Loucy (cell line): Measurements from ENCODE around the gene JAGN1.
"Not testable (repeated sequence)": the region's sequence is repeated elsewhere in the genome, so short reads cannot be mapped to it uniquely, and the experiment has no call there.

Experiments used
- CTCF ChIP-seq: fragments of 200-600 bp; sonication (generic); conservative IDR thresholded peaks from 2 replicates; pipeline ENCODE4 v1.5.1; 2014; ENCODE audit warnings: mild to moderate bottlenecking, antibody characterized with exemption, low read length
- EZH2phosphoT487 ChIP-seq: fragments of 200-600 bp; IDR thresholded peaks from 2 replicates; pipeline ENCODE4 v1.6.1; 2018; ENCODE audit warnings: antibody characterized with exemption, mild to moderate bottlenecking, moderate library complexity, borderline replicate concordance

- not testable (repeated sequence) for TF ChIP-seq CTCF, EZH2phosphoT487
Observed at GRCh38 chr3:9851383-9851782, 39.0 kb upstream of the JAGN1 start.
